Prostate gland (tissue), 2 donors: ENCODE results near the gene MMP26. TPM values are rescaled to one million over a fixed set of nuclear protein-coding genes. Genes with fewer than 3 reads are reported as not detected.
A peak's percentile ranks its signal among the peaks of the same experiment; 100 is the strongest.
"Not testable (repeated sequence)": the region's sequence is repeated elsewhere in the genome, so short reads cannot be mapped to it uniquely, and the experiment has no call there.

Experiments
- DNase-seq: peaks from one replicate; pipeline ENCODE4 v3.0.0-alpha.2; 2019; ENCODE audit warnings: low spot score
- H3K27ac ChIP-seq, 2 donors: fragments of 200-600 bp; sonication (generic); 2 replicates each; pipeline ENCODE4 v1.5.1; 2017 to 2019
- H3K27me3 ChIP-seq: fragments of 200-600 bp; sonication (generic); replicated peaks from 2 replicates; pipeline ENCODE4 v1.5.1; 2019; ENCODE audit not compliant: insufficient read depth
- H3K36me3 ChIP-seq, 2 donors: fragments of 200-600 bp; sonication (generic); 1 replicate in 1 of 2; 2 replicates in 1 of 2; pipeline versions ENCODE4 v1.5.1 to v1.8.1; 2017 to 2019
- H3K4me1 ChIP-seq: fragments of 200-600 bp; sonication (generic); replicated peaks from 2 replicates; pipeline ENCODE4 v1.5.1; 2019
- H3K4me3 ChIP-seq, 2 donors: fragments of 200-600 bp; sonication (generic); 2 replicates each; pipeline ENCODE4 v1.5.1; 2017 to 2019
- H3K9me3 ChIP-seq: fragments of 200-600 bp; sonication (generic); 2 replicates; pipeline ENCODE4 v1.5.1; 2017
- CTCF ChIP-seq, 4 experiments: fragments of 200-600 bp in 2 of 4; fragments of 450-650 bp in 2 of 4; sonication (generic) in 2 of 4; IDR thresholded peaks; 1 replicate in 3 of 4; 2 replicates in 1 of 4; pipeline ENCODE4 v1.5.1; 2016 to 2019; ENCODE audit warnings: antibody characterized with exemption in 4 of 4, mild to moderate bottlenecking in 2 of 4, moderate library complexity in 2 of 4
- POLR2A ChIP-seq: fragments of 450-650 bp; IDR thresholded peaks from one replicate; pipeline ENCODE4 v1.6.1; 2016; ENCODE audit warnings: antibody characterized with exemption, mild to moderate bottlenecking
- POLR2AphosphoS5 ChIP-seq: sonication (generic); formaldehyde crosslinking; IDR thresholded peaks from one replicate; pipeline ENCODE4 v1.6.1; 2017; ENCODE audit warnings: antibody characterized with exemption
- WGBS: methylation state at CpG from one replicate; pipeline ENCODE4 v1.1.5; 2018; 5-methylcytosine and 5-hydroxymethylcytosine counted together
- intact Hi-C: fragments of 100-400 bp; cut with DNase I; formaldehyde crosslinking; loops from one replicate; pipeline ENCODE4 v1.14.2; 2022
- total RNA-seq, 2 donors: library from RNA; depleted of rRNA; stranded (reverse); fragments of >200 nt; gene quantifications; one replicate each; pipeline ENCODE4 v1.1.0, GENCODE V29; 2016

MMP26 gene
- total RNA-seq, 2 donors from 2014 or later = 0.32 TPM; not detected in 1

GRCh38 chr11:4713241-4713640 is 8.7 kb downstream of the MMP26 start:
- peak; percentile 50 for DNase-seq
- peak overlapping the region; percentile 47 to 58 for H3K27ac ChIP-seq
- H3K9me3 ChIP-seq = no peaks in the 10 kb centered on the region
- WGBS = 12% methylated on average over 1 of the region's 1 CpG
- no peaks in the 10 kb centered on the region for H3K36me3 ChIP-seq
- no peak for TF ChIP-seq POLR2A
- TF ChIP-seq CTCF (IDR thresholded peaks at IDR 0.05) = no peak
- peak; percentile 89 for TF ChIP-seq POLR2AphosphoS5
- intact Hi-C loops = loop anchor here (10.0 kb wide), 1 partner anchor 112 kb away; the partner anchor contains the start of gene OR51F2
- H3K27me3 ChIP-seq = no peaks in the 10 kb centered on the region
- H3K4me1 ChIP-seq = no peaks in the 10 kb centered on the region
- no peak overlapping the region for H3K4me3 ChIP-seq

- WGBS = 69% methylated on average over 5 of the region's 5 CpGs
- TF ChIP-seq POLR2AphosphoS5 (no peak), CTCF (IDR thresholded peaks at IDR 0.05) (no peak), POLR2A (no peak)
- H3K9me3 ChIP-seq = no peaks in the 10 kb centered on the region
- H3K4me3 ChIP-seq = no peak overlapping the region
- no peak for DNase-seq
- peak overlapping the region; percentile 2 to 58 for H3K27ac ChIP-seq
- H3K27me3 ChIP-seq = no peaks in the 10 kb centered on the region
- intact Hi-C loops = loop anchor here (10.0 kb wide), 1 partner anchor 111 kb away; the partner anchor contains the start of gene OR51F2
- H3K36me3 ChIP-seq = no peaks in the 10 kb centered on the region
- no peaks in the 10 kb centered on the region for H3K4me1 ChIP-seq
These were observed 9.7 kb downstream of the MMP26 start for GRCh38 chr11:4714300-4714699.

GRCh38 chr11:4722616-4723534 is 18.3 kb downstream of the MMP26 start:
- H3K27me3 ChIP-seq, H3K4me1 ChIP-seq, H3K9me3 ChIP-seq, H3K4me3 ChIP-seq, intact Hi-C loops, DNase-seq, H3K27ac ChIP-seq, H3K36me3 ChIP-seq: not testable (repeated sequence)
- WGBS = 95% methylated on average over 33 of the region's 33 CpGs

GRCh38 chr11:4727171-4727570 is 22.6 kb downstream of the MMP26 start:
- TF ChIP-seq POLR2AphosphoS5 = peak; percentile 70
- TF ChIP-seq CTCF (IDR thresholded peaks at IDR 0.05) = no peak
- no peak for TF ChIP-seq POLR2A
- Histone ChIP-seq H3K9me3 (no peaks in the 10 kb centered on the region), H3K4me3 (no peak overlapping the region), H3K27ac (peak overlapping the region; percentile 43 to 69), H3K4me1 (no peaks in the 10 kb centered on the region), H3K36me3 (no peaks in the 10 kb centered on the region), H3K27me3 (no peaks in the 10 kb centered on the region)
- intact Hi-C loops = no loop called here
- 40% methylated on average over 2 of the region's 2 CpGs for WGBS
- peak; percentile 37 for DNase-seq

GRCh38 chr11:4740735-4741134 is 36.2 kb downstream of the MMP26 start:
- no peaks in the 10 kb centered on the region for H3K27me3 ChIP-seq
- 53% methylated on average over 2 of the region's 2 CpGs for WGBS
- H3K9me3 ChIP-seq = no peaks in the 10 kb centered on the region
- no peak overlapping the region for H3K27ac ChIP-seq
- TF ChIP-seq POLR2AphosphoS5 (peak; percentile 68), CTCF (IDR thresholded peaks at IDR 0.05) (no peak)
- intact Hi-C loops = no loop called here
- DNase-seq = no peak
- no peaks in the 10 kb centered on the region for H3K4me1 ChIP-seq
- H3K36me3 ChIP-seq = no peaks in the 10 kb centered on the region
- H3K4me3 ChIP-seq = no peak overlapping the region
